BJ (cell line): Measurements from ENCODE around the gene TTC33. TPM values are rescaled to one million over a fixed set of nuclear protein-coding genes. Genes with fewer than 3 reads are reported as not detected.

Source experiments
- CTCF ChIA-PET: fragments of 350-600 bp; formaldehyde crosslinking; extraction: SDS; loops from one replicate; lab custom pipeline; 2021; ENCODE audit warnings: antibody characterized with exemption, inconsistent platforms; lab: Yijun Ruan, JAX
- POLR2A ChIA-PET: fragments of 300-600 bp; sonication (Branson Sonifier 250); formaldehyde crosslinking; extraction: SDS; loops from one replicate; lab custom pipeline; 2021; ENCODE audit warnings: antibody characterized with exemption; lab: Charles Lee
- DNase-seq: peaks from one replicate; pipeline ENCODE4 v3.0.0-alpha.2; 2011; ENCODE audit warnings: low read depth
- H3K27me3 ChIP-seq: 2 replicates; pipeline ENCODE4 v1.6.0; 2011; ENCODE audit warnings: low read length; ENCODE audit not compliant: control insufficient read depth, insufficient read depth
- H3K36me3 ChIP-seq: 2 replicates; pipeline ENCODE4 v1.5.1; 2011; ENCODE audit warnings: low read length; ENCODE audit not compliant: control insufficient read depth, insufficient read depth
- H3K4me3 ChIP-seq: 2 replicates; pipeline ENCODE4 v1.5.1; 2011; ENCODE audit warnings: low read depth, mild to moderate bottlenecking, control low read depth, low read length
- CTCF ChIP-seq: IDR thresholded peaks from 2 replicates; pipeline ENCODE4 v1.5.1; 2011; ENCODE audit warnings: low read depth, mild to moderate bottlenecking, control low read depth, inconsistent platforms, low read length, moderate library complexity; ENCODE audit not compliant: insufficient read depth
- polyA plus RNA-seq: library from polyadenylated mRNA; depleted of rRNA; stranded (reverse); fragments of >200 nt; gene quantifications from 2 replicates; pipeline ENCODE4 v1.2.3, GENCODE V29; 2011

The TTC33 gene
- polyA plus RNA-seq, 1 experiment, result 2.8 TPM

GRCh38 chr5:40746703-40747102, 9.1 kb downstream of the TTC33 start:
- ChIA-PET CTCF (interaction anchor here (0.6 to 1.5 kb wide), 2 partner anchors 8 to 41 kb away, joined by 3 to 4 read pairs; no protein-coding TSS in a partner anchor), POLR2A (no interaction called here)
- no peak for DNase-seq
- Histone ChIP-seq H3K36me3 (no peaks in the 10 kb centered on the region), H3K27me3 (no peaks in the 10 kb centered on the region), H3K4me3 (no peak overlapping the region)
- no peak for TF ChIP-seq CTCF

- no peak for TF ChIP-seq CTCF
- no peak for DNase-seq
- no peaks in the 10 kb centered on the region for H3K27me3 ChIP-seq
- POLR2A ChIA-PET, result interaction anchor here (0.7 kb wide), 1 partner anchor 38 kb away, joined by 7 read pairs; no protein-coding TSS in a partner anchor
- H3K4me3 ChIP-seq, result no peak overlapping the region
- 0 out of 2 replicates have a peak, but pooled peaks cover 1% of the 10 kb centered on the region for H3K36me3 ChIP-seq
- CTCF ChIA-PET, result no interaction called here
These were observed 12.0 kb downstream of the TTC33 start for GRCh38 chr5:40743771-40744170.

GRCh38 chr5:40738502-40738901, 17.3 kb downstream of the TTC33 start:
- CTCF ChIA-PET, result interaction anchor here (0.9 to 2.3 kb wide), 3 partner anchors 32 to 1139 kb away, joined by 3 to 7 read pairs (median 4); no protein-coding TSS in a partner anchor

GRCh38 chr5:40736103-40736875, 19.5 kb downstream of the TTC33 start:
- peak; percentile 70 for TF ChIP-seq CTCF
- 0 out of 2 replicates have a peak, but pooled peaks cover 1% of the 10 kb centered on the region for H3K36me3 ChIP-seq
- CTCF ChIA-PET, result interaction anchor here (0.9 to 3.7 kb wide), 7 partner anchors 20 to 1022 kb away, joined by 3 to 12 read pairs (median 4); no protein-coding TSS in a partner anchor
- no peak for DNase-seq
- H3K4me3 ChIP-seq, result no peak overlapping the region
- H3K27me3 ChIP-seq, result no peaks in the 10 kb centered on the region
- POLR2A ChIA-PET, result no interaction called here

More at GRCh38 chr5:40738502-40738901, 17.3 kb downstream of the TTC33 start:
- POLR2A ChIA-PET, result no interaction called here
- Histone ChIP-seq H3K27me3 (no peaks in the 10 kb centered on the region), H3K4me3 (no peak overlapping the region), H3K36me3 (0 out of 2 replicates have a peak, but pooled peaks cover 1% of the 10 kb centered on the region)
- TF ChIP-seq CTCF, result no peak
- no peak for DNase-seq

- no peaks in the 10 kb centered on the region for H3K27me3 ChIP-seq
- no peak overlapping the region for H3K4me3 ChIP-seq
- DNase-seq, result no peak
- no peak for TF ChIP-seq CTCF
- ChIA-PET POLR2A (no interaction called here), CTCF (interaction anchor here (0.6 to 3.7 kb wide), 8 partner anchors 19 to 1021 kb away, joined by 3 to 12 read pairs (median 4); no protein-coding TSS in a partner anchor)
- H3K36me3 ChIP-seq, result 0 out of 2 replicates have a peak, but pooled peaks cover 1% of the 10 kb centered on the region
These were observed 20.2 kb downstream of the TTC33 start for GRCh38 chr5:40735609-40736008.
